Measurements from ENCODE around the gene CLCN5. TPM values are rescaled to one million over a fixed set of nuclear protein-coding genes. Genes with fewer than 3 reads are reported as not detected.

CLCN5 gene
- total RNA-seq, 1 donor from 2014 or later, result 8.7 TPM

- Histone ChIP-seq H3K4me3 (no peak overlapping the region), H3K9me3 (ENCODE audit: low read depth) (no peaks in the 10 kb centered on the region), H4K20me1 (ENCODE audit: low read depth) (no peaks in the 10 kb centered on the region), H3K9ac (no peak overlapping the region), H2AFZ (replicated peaks) (no peak overlapping the region), H3K4me1 (peaks cover 8% of the 10 kb centered on the region), H3F3A (ENCODE audit: low read depth) (peaks cover 13% of the 10 kb centered on the region), H3K27ac (no peak overlapping the region), H3K27me3 (no peaks in the 10 kb centered on the region), H3K4me2 (no peak overlapping the region), H3K36me3 (no peaks in the 10 kb centered on the region), H3K79me2 (ENCODE audit: low read depth) (no peaks in the 10 kb centered on the region)
- DNase-seq (ENCODE audit: low spot score), result no peak
- H3K27ac Mint-ChIP-seq, result peak overlapping the region; percentile 96
- peaks cover 9% of the 10 kb centered on the region for H3K4me1 Mint-ChIP-seq
- TF ChIP-seq EZH2phosphoT487 (IDR thresholded peaks at IDR 0.05) (no peak), CTCF (IDR thresholded peaks at IDR 0.05) (no peak)
- peaks cover 2% of the 10 kb centered on the region for H3K36me3 Mint-ChIP-seq
- peak overlapping the region; percentile 75 for H3K4me3 Mint-ChIP-seq
- H3K9me3 Mint-ChIP-seq, result no peaks in the 10 kb centered on the region
- H3K27me3 Mint-ChIP-seq (ENCODE audit: insufficient read depth, low read depth), result no peaks in the 10 kb centered on the region
Observed at GRCh38 chrX:50066318-50066937, 144.0 kb downstream of the CLCN5 start.

- H3K4me3 ChIP-seq, result peak overlapping the region; percentile 39
- peaks cover 9% of the 10 kb centered on the region for H3K4me1 Mint-ChIP-seq
- peak overlapping the region; percentile 41 for H2AFZ ChIP-seq (replicated peaks)
- H3K79me2 ChIP-seq (ENCODE audit: low read depth), result no peaks in the 10 kb centered on the region
- no peaks in the 10 kb centered on the region for H3K27me3 Mint-ChIP-seq (ENCODE audit: insufficient read depth, low read depth)
- H3K27ac Mint-ChIP-seq, result peak overlapping the region; percentile 96
- H3K9me3 ChIP-seq (ENCODE audit: low read depth), result no peaks in the 10 kb centered on the region
- TF ChIP-seq CTCF (IDR thresholded peaks at IDR 0.05), result peak; percentile 25
- TF ChIP-seq EZH2phosphoT487 (IDR thresholded peaks at IDR 0.05), result no peak
- H3K36me3 Mint-ChIP-seq, result peaks cover 2% of the 10 kb centered on the region
- no peaks in the 10 kb centered on the region for H3K27me3 ChIP-seq
- H3K9me3 Mint-ChIP-seq, result no peaks in the 10 kb centered on the region
- peaks cover 8% of the 10 kb centered on the region for H3K4me1 ChIP-seq
- H4K20me1 ChIP-seq (ENCODE audit: low read depth), result no peaks in the 10 kb centered on the region
- peak overlapping the region; percentile 75 for H3K4me3 Mint-ChIP-seq
- H3K27ac ChIP-seq, result peak overlapping the region; percentile 69
- no peak overlapping the region for H3K9ac ChIP-seq
- DNase-seq (ENCODE audit: low spot score), result peak; percentile 80
- H3K36me3 ChIP-seq, result no peaks in the 10 kb centered on the region
- H3K4me2 ChIP-seq, result peak overlapping the region; percentile 74
- H3F3A ChIP-seq (ENCODE audit: low read depth), result peaks cover 13% of the 10 kb centered on the region
Observed at GRCh38 chrX:50067435-50068284, 145.3 kb downstream of the CLCN5 start.

GRCh38 chrX:50068285-50068563 lies 145.8 kb downstream of the CLCN5 start:
- no peaks in the 10 kb centered on the region for H3K79me2 ChIP-seq (ENCODE audit: low read depth)
- H3K27ac ChIP-seq, result no peak overlapping the region
- Mint-ChIP-seq H3K4me3 (peak overlapping the region; percentile 75), H3K36me3 (peaks cover 2% of the 10 kb centered on the region), H3K4me1 (peaks cover 9% of the 10 kb centered on the region), H3K9me3 (no peaks in the 10 kb centered on the region), H3K27me3 (ENCODE audit: insufficient read depth, low read depth) (no peaks in the 10 kb centered on the region), H3K27ac (peak overlapping the region; percentile 96)
- H3K9me3 ChIP-seq (ENCODE audit: low read depth), result no peaks in the 10 kb centered on the region
- TF ChIP-seq EZH2 (IDR thresholded peaks at IDR 0.05) (no peak), CTCF (IDR thresholded peaks at IDR 0.05) (no peak), EZH2phosphoT487 (IDR thresholded peaks at IDR 0.05) (no peak)
- no peaks in the 10 kb centered on the region for H3K36me3 ChIP-seq
- H3K4me2 ChIP-seq, result peak overlapping the region; percentile 74
- no peak for DNase-seq (ENCODE audit: low spot score)
- peak overlapping the region; percentile 39 for H3K4me3 ChIP-seq
- H3K27me3 ChIP-seq, result no peaks in the 10 kb centered on the region
- no peak overlapping the region for H3K9ac ChIP-seq
- H3F3A ChIP-seq (ENCODE audit: low read depth), result peaks cover 13% of the 10 kb centered on the region
- H2AFZ ChIP-seq (replicated peaks), result no peak overlapping the region
- peaks cover 8% of the 10 kb centered on the region for H3K4me1 ChIP-seq
- no peaks in the 10 kb centered on the region for H4K20me1 ChIP-seq (ENCODE audit: low read depth)
